Measurements from ENCODE around the gene MACROD2.

MACROD2 gene

GRCh38 chr20:15068486-15068885 is 1073.2 kb downstream of the MACROD2 start:
- no peak overlapping the region for H3K4me3 ChIP-seq (ENCODE audit: low read length in 2 of 2)
- no peaks in the 10 kb centered on the region for H3K4me1 ChIP-seq (ENCODE audit: control insufficient read depth, insufficient read depth, low read length)
- H3K9me3 ChIP-seq (ENCODE audit: control insufficient read depth in 2 of 2, low read length in 2 of 2) = no peaks in the 10 kb centered on the region
- no peak overlapping the region for H3K9ac ChIP-seq (ENCODE audit: low read length in 2 of 2)
- H3K36me3 ChIP-seq (ENCODE audit: control insufficient read depth in 2 of 2, insufficient read depth in 2 of 2, low read length in 2 of 2) = no peaks in the 10 kb centered on the region
- H3K27me3 ChIP-seq (ENCODE audit: control insufficient read depth in 1 of 2, insufficient read depth in 2 of 2, low read length in 2 of 2) = no peaks in the 10 kb centered on the region
- no peak overlapping the region for H3K27ac ChIP-seq (ENCODE audit: low read length)

DNA sequence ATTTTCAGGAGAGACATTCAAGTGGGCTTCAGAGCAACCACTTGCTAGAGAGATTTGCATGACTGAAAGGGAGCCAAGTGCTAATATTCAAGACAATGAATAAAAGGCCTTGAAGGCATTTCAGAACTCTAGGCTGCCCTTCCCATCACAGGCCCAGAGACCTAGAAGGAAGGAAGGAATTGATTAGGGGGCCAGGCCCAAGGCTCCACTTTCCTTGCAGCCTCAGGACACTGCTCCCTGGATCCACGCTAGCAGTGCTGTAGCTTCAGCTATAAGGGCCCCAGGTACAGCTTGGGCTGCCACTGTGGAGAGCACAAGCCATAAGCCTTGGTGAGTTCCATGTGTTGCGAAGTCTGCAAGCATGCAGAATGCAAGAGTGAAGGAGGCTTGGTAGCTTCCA is 1074.0 kb downstream of the MACROD2 start:
- Histone ChIP-seq H3K9me3 (ENCODE audit: control insufficient read depth in 2 of 2, low read length in 2 of 2) (no peaks in the 10 kb centered on the region), H3K36me3 (ENCODE audit: control insufficient read depth in 2 of 2, insufficient read depth in 2 of 2, low read length in 2 of 2) (no peaks in the 10 kb centered on the region), H3K4me3 (ENCODE audit: low read length in 2 of 2) (no peak overlapping the region), H3K27ac (ENCODE audit: low read length) (no peak overlapping the region), H3K4me1 (ENCODE audit: control insufficient read depth, insufficient read depth, low read length) (no peaks in the 10 kb centered on the region), H3K9ac (ENCODE audit: low read length in 2 of 2) (no peak overlapping the region), H3K27me3 (ENCODE audit: control insufficient read depth in 1 of 2, insufficient read depth in 2 of 2, low read length in 2 of 2) (no peaks in the 10 kb centered on the region)

GRCh38 chr20:15071085-15071808 is 1075.9 kb downstream of the MACROD2 start:
- Histone ChIP-seq H3K4me1 (ENCODE audit: control insufficient read depth, insufficient read depth, low read length) (no peaks in the 10 kb centered on the region), H3K9ac (ENCODE audit: low read length in 2 of 2) (no peak overlapping the region), H3K4me3 (ENCODE audit: low read length in 2 of 2) (no peak overlapping the region), H3K27me3 (ENCODE audit: control insufficient read depth in 1 of 2, insufficient read depth in 2 of 2, low read length in 2 of 2) (no peaks in the 10 kb centered on the region), H3K27ac (ENCODE audit: low read length) (no peak overlapping the region), H3K36me3 (ENCODE audit: control insufficient read depth in 2 of 2, insufficient read depth in 2 of 2, low read length in 2 of 2) (no peaks in the 10 kb centered on the region), H3K9me3 (ENCODE audit: control insufficient read depth in 2 of 2, low read length in 2 of 2) (no peaks in the 10 kb centered on the region)

- no peak overlapping the region for H3K9ac ChIP-seq (ENCODE audit: low read length in 2 of 2)
- no peak overlapping the region for H3K4me3 ChIP-seq (ENCODE audit: low read length in 2 of 2)
Measured at GRCh38 chr20:15072316-15072715, 1077.0 kb downstream of the MACROD2 start.

DNA sequence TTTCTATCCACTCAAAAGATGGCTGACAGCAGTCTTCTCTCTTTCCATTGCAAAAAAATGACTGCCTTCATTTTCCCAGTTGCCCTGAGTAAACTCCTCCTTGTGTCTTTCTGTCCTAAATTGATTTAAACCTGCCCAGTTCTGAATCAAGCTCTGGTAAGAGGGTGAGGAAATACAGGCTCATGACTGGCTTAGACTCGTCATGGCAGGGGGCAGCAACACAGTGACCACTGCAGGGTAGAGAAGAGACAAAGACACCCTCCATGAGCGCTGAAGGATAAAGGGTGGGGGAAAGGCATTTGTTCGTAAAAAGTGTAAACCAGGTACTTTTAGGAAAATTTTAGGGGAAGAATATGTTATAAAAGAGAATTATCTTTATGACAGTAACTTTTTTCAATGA is 1080.3 kb downstream of the MACROD2 start:
- Histone ChIP-seq H3K9me3 (ENCODE audit: control insufficient read depth in 2 of 2, low read length in 2 of 2) (no peaks in the 10 kb centered on the region), H3K4me3 (ENCODE audit: low read length in 2 of 2) (no peak overlapping the region), H3K36me3 (ENCODE audit: control insufficient read depth in 2 of 2, insufficient read depth in 2 of 2, low read length in 2 of 2) (no peaks in the 10 kb centered on the region), H3K9ac (ENCODE audit: low read length in 2 of 2) (no peak overlapping the region), H3K27ac (ENCODE audit: low read length) (no peak overlapping the region), H3K4me1 (ENCODE audit: control insufficient read depth, insufficient read depth, low read length) (no peaks in the 10 kb centered on the region), H3K27me3 (ENCODE audit: control insufficient read depth in 1 of 2, insufficient read depth in 2 of 2, low read length in 2 of 2) (no peaks in the 10 kb centered on the region)

More at GRCh38 chr20:15072316-15072715, 1077.0 kb downstream of the MACROD2 start:
- Histone ChIP-seq H3K4me1 (ENCODE audit: control insufficient read depth, insufficient read depth, low read length) (no peaks in the 10 kb centered on the region), H3K36me3 (ENCODE audit: control insufficient read depth in 2 of 2, insufficient read depth in 2 of 2, low read length in 2 of 2) (no peaks in the 10 kb centered on the region), H3K27me3 (ENCODE audit: control insufficient read depth in 1 of 2, insufficient read depth in 2 of 2, low read length in 2 of 2) (no peaks in the 10 kb centered on the region), H3K9me3 (ENCODE audit: control insufficient read depth in 2 of 2, low read length in 2 of 2) (no peaks in the 10 kb centered on the region), H3K27ac (ENCODE audit: low read length) (no peak overlapping the region)

DNA sequence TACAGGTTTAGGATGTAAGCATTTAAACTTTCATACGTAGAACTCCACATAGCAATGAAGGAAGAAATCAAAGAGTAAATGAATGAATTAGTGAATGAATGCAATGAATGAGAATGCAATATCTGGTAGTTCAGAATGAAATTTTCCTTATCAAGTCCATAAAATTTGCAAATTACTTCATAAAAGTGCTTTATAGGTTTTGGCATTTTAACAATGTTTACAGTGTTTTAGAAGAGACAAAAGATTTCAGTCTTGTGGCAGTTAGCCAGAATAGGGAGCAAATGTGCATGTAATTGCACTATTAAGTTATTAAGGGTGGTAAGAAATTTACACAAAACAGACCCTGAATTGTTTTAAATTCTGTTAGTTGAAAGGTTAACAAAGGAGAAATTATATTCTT is 1081.5 kb downstream of the MACROD2 start:
- Histone ChIP-seq H3K36me3 (ENCODE audit: control insufficient read depth in 2 of 2, insufficient read depth in 2 of 2, low read length in 2 of 2) (no peaks in the 10 kb centered on the region), H3K4me3 (ENCODE audit: low read length in 2 of 2) (no peak overlapping the region), H3K27ac (ENCODE audit: low read length) (no peak overlapping the region), H3K4me1 (ENCODE audit: control insufficient read depth, insufficient read depth, low read length) (no peaks in the 10 kb centered on the region), H3K9ac (ENCODE audit: low read length in 2 of 2) (no peak overlapping the region), H3K27me3 (ENCODE audit: control insufficient read depth in 1 of 2, insufficient read depth in 2 of 2, low read length in 2 of 2) (no peaks in the 10 kb centered on the region), H3K9me3 (ENCODE audit: control insufficient read depth in 2 of 2, low read length in 2 of 2) (no peaks in the 10 kb centered on the region)

DNA sequence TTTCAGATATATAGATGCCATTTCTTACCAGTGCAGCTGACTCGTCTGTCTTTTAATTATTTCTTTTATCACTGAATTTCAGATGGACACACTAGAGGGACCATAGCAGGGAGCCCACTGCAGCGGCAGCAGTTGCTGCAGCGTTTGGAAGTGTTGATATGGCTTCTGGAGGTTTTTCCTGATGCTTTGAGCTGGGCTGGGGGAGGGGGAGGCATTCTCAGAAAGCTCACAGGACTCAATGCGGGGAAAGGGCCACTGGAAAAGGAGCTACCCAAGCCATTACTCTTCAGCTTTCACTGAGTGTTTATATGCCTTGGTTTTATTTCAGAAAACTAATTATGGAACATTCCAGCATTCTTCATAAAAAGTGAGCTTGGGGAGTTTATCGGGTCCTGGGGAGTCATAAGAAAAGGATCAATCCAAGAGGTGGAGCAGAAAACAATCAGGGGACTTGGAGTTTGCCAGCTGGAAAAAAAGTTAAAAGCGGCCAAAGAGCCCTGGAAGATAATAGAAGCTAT is 1082.5 kb downstream of the MACROD2 start:
- Histone ChIP-seq H3K36me3 (ENCODE audit: control insufficient read depth in 2 of 2, insufficient read depth in 2 of 2, low read length in 2 of 2) (no peaks in the 10 kb centered on the region), H3K4me1 (ENCODE audit: control insufficient read depth, insufficient read depth, low read length) (no peaks in the 10 kb centered on the region), H3K9ac (ENCODE audit: low read length in 2 of 2) (no peak overlapping the region), H3K27ac (ENCODE audit: low read length) (no peak overlapping the region), H3K4me3 (ENCODE audit: low read length in 2 of 2) (no peak overlapping the region), H3K9me3 (ENCODE audit: control insufficient read depth in 2 of 2, low read length in 2 of 2) (no peaks in the 10 kb centered on the region), H3K27me3 (ENCODE audit: control insufficient read depth in 1 of 2, insufficient read depth in 2 of 2, low read length in 2 of 2) (no peaks in the 10 kb centered on the region)

GRCh38 chr20:15079594-15080340 is 1084.5 kb downstream of the MACROD2 start:
- Histone ChIP-seq H3K36me3 (ENCODE audit: control insufficient read depth in 2 of 2, insufficient read depth in 2 of 2, low read length in 2 of 2) (no peaks in the 10 kb centered on the region), H3K4me3 (ENCODE audit: low read length in 2 of 2) (no peak overlapping the region), H3K27me3 (ENCODE audit: control insufficient read depth in 1 of 2, insufficient read depth in 2 of 2, low read length in 2 of 2) (no peaks in the 10 kb centered on the region), H3K9ac (ENCODE audit: low read length in 2 of 2) (no peak overlapping the region), H3K9me3 (ENCODE audit: control insufficient read depth in 2 of 2, low read length in 2 of 2) (no peaks in the 10 kb centered on the region), H3K27ac (ENCODE audit: low read length) (no peak overlapping the region), H3K4me1 (ENCODE audit: control insufficient read depth, insufficient read depth, low read length) (no peaks in the 10 kb centered on the region)

- Histone ChIP-seq H3K27me3 (ENCODE audit: control insufficient read depth in 1 of 2, insufficient read depth in 2 of 2, low read length in 2 of 2) (no peaks in the 10 kb centered on the region), H3K9me3 (ENCODE audit: control insufficient read depth in 2 of 2, low read length in 2 of 2) (no peaks in the 10 kb centered on the region), H3K36me3 (ENCODE audit: control insufficient read depth in 2 of 2, insufficient read depth in 2 of 2, low read length in 2 of 2) (no peaks in the 10 kb centered on the region), H3K27ac (ENCODE audit: low read length) (no peak overlapping the region), H3K4me3 (ENCODE audit: low read length in 2 of 2) (no peak overlapping the region), H3K4me1 (ENCODE audit: control insufficient read depth, insufficient read depth, low read length) (no peaks in the 10 kb centered on the region), H3K9ac (ENCODE audit: low read length in 2 of 2) (no peak overlapping the region)
Measured at GRCh38 chr20:15081261-15081660, 1085.9 kb downstream of the MACROD2 start.

GRCh38 chr20:15091421-15092037 is 1096.2 kb downstream of the MACROD2 start:
- Histone ChIP-seq H3K36me3 (ENCODE audit: control insufficient read depth in 2 of 2, insufficient read depth in 2 of 2, low read length in 2 of 2) (no peaks in the 10 kb centered on the region), H3K4me1 (ENCODE audit: control insufficient read depth, insufficient read depth, low read length) (no peaks in the 10 kb centered on the region), H3K27ac (ENCODE audit: low read length) (no peak overlapping the region), H3K27me3 (ENCODE audit: control insufficient read depth in 1 of 2, insufficient read depth in 2 of 2, low read length in 2 of 2) (no peaks in the 10 kb centered on the region), H3K4me3 (ENCODE audit: low read length in 2 of 2) (no peak overlapping the region), H3K9me3 (ENCODE audit: control insufficient read depth in 2 of 2, low read length in 2 of 2) (no peaks in the 10 kb centered on the region), H3K9ac (ENCODE audit: low read length in 2 of 2) (no peak overlapping the region)
